Muscle of leg (tissue), 11 donors: ENCODE measurements around the gene JAZF1. TPM values are rescaled to one million over a fixed set of nuclear protein-coding genes. Genes with fewer than 3 reads are reported as not detected.
A peak's percentile ranks its signal among the peaks of the same experiment; 100 is the strongest.
"Not testable (repeated sequence)": the region's sequence is repeated elsewhere in the genome, so short reads cannot be mapped to it uniquely, and the experiment has no call there.

Experiments used
- DNase-seq: peaks from one replicate; pipeline ENCODE4 v3.0.0; 2013
- H3K27ac ChIP-seq: one replicate; pipeline ENCODE4 v1.5.1; 2013; ENCODE audit warnings: mild to moderate bottlenecking, low read length, control low read depth
- H3K27me3 ChIP-seq: one replicate; pipeline ENCODE4 v1.6.1; 2013; ENCODE audit warnings: low read length; ENCODE audit not compliant: control insufficient read depth, insufficient read depth
- H3K36me3 ChIP-seq: one replicate; pipeline ENCODE4 v1.6.1; 2013; ENCODE audit warnings: low read length; ENCODE audit not compliant: control insufficient read depth, insufficient read depth
- H3K4me1 ChIP-seq: one replicate; pipeline ENCODE4 v1.6.1; 2013; ENCODE audit warnings: low read length; ENCODE audit not compliant: control insufficient read depth, insufficient read depth
- H3K4me3 ChIP-seq: one replicate; pipeline ENCODE4 v1.5.1; 2013; ENCODE audit warnings: low read length, control low read depth
- H3K9me3 ChIP-seq: replicated peaks from 2 replicates; pipeline ENCODE4 v1.6.1; 2013; ENCODE audit warnings: low read depth, low read length; ENCODE audit not compliant: control insufficient read depth
- WGBS: methylation state at CpG from one replicate; pipeline ENCODE4 v1.1.5; 2013; ENCODE audit warnings: missing lambda C conversion rate; ENCODE audit not compliant: insufficient coverage; 5-methylcytosine and 5-hydroxymethylcytosine counted together
- polyA plus RNA-seq, 8 donors: library from polyadenylated mRNA; unstranded; fragments of 120-200 nt; gene quantifications; one replicate each; pipeline versions ENCODE4 v1.2.1 to v1.2.3, GENCODE V29; 2013; ENCODE audit warnings: inconsistent platforms in 1 of 8, low replicate concordance in 1 of 8; ENCODE audit not compliant: insufficient read length in 8 of 8, insufficient read depth in 1 of 8
- total RNA-seq: library from RNA; stranded (reverse); fragments of 120-200 nt; gene quantifications from one replicate; pipeline ENCODE4 v1.2.4, GENCODE V29; 2013

The JAZF1 gene
- total and polyA plus RNA-seq, 9 donors: 12.7 to 30.3 (median 28.1) TPM

DNA sequence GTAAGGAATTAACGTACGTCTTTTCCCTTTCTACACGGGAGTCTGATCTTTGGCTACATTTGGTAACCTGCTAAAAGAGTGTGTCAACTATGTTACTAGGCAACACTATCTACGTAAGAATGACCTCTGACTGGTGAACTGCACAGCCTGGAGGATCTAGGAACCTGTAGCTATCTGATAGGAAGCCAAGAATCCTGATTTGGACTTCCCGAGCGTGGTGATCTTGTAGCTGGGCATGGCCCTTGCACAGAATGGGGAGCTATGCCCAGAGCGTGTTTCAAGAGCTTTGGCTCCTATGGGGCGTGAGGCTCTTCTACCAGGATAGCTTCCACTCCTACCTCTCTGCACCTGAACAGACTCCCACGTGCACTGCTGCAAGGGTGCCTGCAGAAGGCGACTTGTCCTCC lies 283.2 kb downstream of the JAZF1 start:
- peaks cover 2% of the 10 kb centered on the region for H3K36me3 ChIP-seq
- peaks cover 3% of the 10 kb centered on the region for H3K4me1 ChIP-seq
- no peaks in the 10 kb centered on the region for H3K27me3 ChIP-seq
- H3K9me3 ChIP-seq: no peaks in the 10 kb centered on the region
- no peak overlapping the region for H3K4me3 ChIP-seq
- 88% methylated on average over 8 of the region's 10 CpGs for WGBS
- no peak overlapping the region for H3K27ac ChIP-seq
- no peak for DNase-seq

DNA sequence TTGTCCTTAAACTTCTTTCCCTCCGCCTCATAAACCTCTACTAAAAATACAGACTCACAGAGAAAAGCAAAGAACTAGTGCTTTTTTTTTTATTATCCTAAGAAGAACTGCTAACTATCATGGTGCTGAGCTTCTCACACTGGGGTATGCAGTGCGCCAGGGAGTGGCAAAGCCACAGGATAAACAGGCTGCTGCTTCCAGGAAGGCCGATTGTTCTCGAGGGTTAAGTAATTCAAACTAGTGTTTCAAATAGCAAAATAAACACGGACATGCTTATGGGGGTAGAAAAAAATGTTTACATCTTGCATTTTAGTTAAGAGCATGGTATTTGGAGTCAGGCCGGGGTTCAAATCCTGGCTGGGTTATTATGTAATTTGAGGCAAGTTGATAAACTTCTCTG lies 283.6 kb downstream of the JAZF1 start:
- 76% methylated on average over 2 of the region's 6 CpGs for WGBS
- Histone ChIP-seq H3K27me3 (no peaks in the 10 kb centered on the region), H3K4me1 (peaks cover 3% of the 10 kb centered on the region), H3K36me3 (peaks cover 2% of the 10 kb centered on the region), H3K4me3 (no peak overlapping the region), H3K9me3 (no peaks in the 10 kb centered on the region), H3K27ac (no peak overlapping the region)
- no peak for DNase-seq

GRCh38 chr7:27895551-27895950 lies 285.0 kb downstream of the JAZF1 start:
- H3K36me3 ChIP-seq: peaks cover 2% of the 10 kb centered on the region
- no peaks in the 10 kb centered on the region for H3K4me1 ChIP-seq
- no peak overlapping the region for H3K4me3 ChIP-seq
- no peak overlapping the region for H3K27ac ChIP-seq
- no peaks in the 10 kb centered on the region for H3K9me3 ChIP-seq
- DNase-seq: no peak
- H3K27me3 ChIP-seq: no peaks in the 10 kb centered on the region

- H3K9me3 ChIP-seq: no peaks in the 10 kb centered on the region
- no peaks in the 10 kb centered on the region for H3K27me3 ChIP-seq
- H3K27ac ChIP-seq: no peak overlapping the region
- no peak overlapping the region for H3K4me3 ChIP-seq
- H3K4me1 ChIP-seq: no peaks in the 10 kb centered on the region
- H3K36me3 ChIP-seq: peaks cover 2% of the 10 kb centered on the region
- no peak for DNase-seq
- 89% methylated on average over 1 of the region's 1 CpG for WGBS
Measured at GRCh38 chr7:27890205-27890849, 290.3 kb downstream of the JAZF1 start.

DNA sequence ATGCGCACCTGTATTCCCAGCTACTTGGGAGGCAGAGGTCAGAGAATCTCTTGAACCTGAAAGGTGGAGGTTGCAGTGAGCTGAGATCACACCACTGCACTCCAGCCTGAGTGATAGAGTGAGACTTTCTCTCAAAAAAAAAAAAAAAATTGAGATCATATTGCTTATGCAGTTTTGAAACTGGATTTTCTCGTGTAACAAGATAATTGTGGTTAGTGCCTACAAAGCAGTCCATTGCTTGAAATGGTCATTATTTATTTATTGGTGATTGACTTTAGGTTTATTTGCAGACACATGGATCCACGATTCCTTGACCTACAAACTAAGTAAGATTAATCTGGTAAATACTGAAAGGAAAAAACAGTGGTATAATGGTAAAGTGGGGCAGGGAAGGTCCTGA lies 290.8 kb downstream of the JAZF1 start:
- Histone ChIP-seq H3K27ac (no peak overlapping the region), H3K9me3 (no peaks in the 10 kb centered on the region)
- WGBS: no CpG with 5 or more reads among the region's 3 CpGs

GRCh38 chr7:27888736-27889135 lies 291.9 kb downstream of the JAZF1 start:
- no peaks in the 10 kb centered on the region for H3K36me3 ChIP-seq
- WGBS: no CpG with 5 or more reads among the region's 5 CpGs
- no peaks in the 10 kb centered on the region for H3K27me3 ChIP-seq
- H3K4me1 ChIP-seq: no peaks in the 10 kb centered on the region
- no peak overlapping the region for H3K4me3 ChIP-seq
- peak overlapping the region; percentile 45 for H3K27ac ChIP-seq
- peak; percentile 82 for DNase-seq
- no peaks in the 10 kb centered on the region for H3K9me3 ChIP-seq

More for the DNA sequence above, 290.8 kb downstream of the JAZF1 start:
- no peak for DNase-seq
- Histone ChIP-seq H3K36me3 (peaks cover 2% of the 10 kb centered on the region), H3K4me1 (no peaks in the 10 kb centered on the region), H3K4me3 (no peak overlapping the region), H3K27me3 (no peaks in the 10 kb centered on the region)

DNA sequence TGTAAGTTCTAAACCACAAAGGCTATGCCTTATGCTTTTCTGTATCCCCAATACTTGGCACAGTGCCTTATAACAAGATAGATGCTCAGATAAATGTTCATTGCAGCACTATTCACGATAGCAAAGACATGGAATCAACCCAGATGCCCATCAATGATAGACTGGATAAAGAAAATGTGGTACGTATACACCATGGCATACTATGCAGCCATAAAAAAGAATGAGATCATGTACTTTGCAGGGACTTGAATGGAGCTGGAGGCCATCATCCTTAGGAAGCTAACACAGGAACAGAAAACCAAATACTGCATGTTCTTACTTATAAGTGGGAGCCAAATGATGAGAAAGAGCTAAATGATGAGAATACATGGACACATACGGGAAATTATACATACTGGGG lies 293.9 kb downstream of the JAZF1 start:
- 100% methylated on average over 1 of the region's 3 CpGs for WGBS
- not testable (repeated sequence) for H3K27me3 ChIP-seq, DNase-seq, H3K9me3 ChIP-seq, H3K27ac ChIP-seq, H3K4me1 ChIP-seq, H3K36me3 ChIP-seq, H3K4me3 ChIP-seq

GRCh38 chr7:27885652-27886051 lies 294.9 kb downstream of the JAZF1 start:
- WGBS: no CpG with 5 or more reads among the region's 2 CpGs
- H3K4me1 ChIP-seq: no peaks in the 10 kb centered on the region
- DNase-seq: no peak
- no peaks in the 10 kb centered on the region for H3K36me3 ChIP-seq
- no peaks in the 10 kb centered on the region for H3K27me3 ChIP-seq
- no peak overlapping the region for H3K27ac ChIP-seq
- H3K4me3 ChIP-seq: no peak overlapping the region
- H3K9me3 ChIP-seq: no peaks in the 10 kb centered on the region

GRCh38 chr7:27883696-27884095 lies 296.9 kb downstream of the JAZF1 start:
- Histone ChIP-seq H3K4me1 (no peaks in the 10 kb centered on the region), H3K27ac (peak overlapping the region; percentile 1)
- DNase-seq: no peak

GRCh38 chr7:27876756-27877155 lies 303.8 kb downstream of the JAZF1 start:
- DNase-seq: no peak
- 90% methylated on average over 6 of the region's 8 CpGs for WGBS
- Histone ChIP-seq H3K27ac (no peak overlapping the region), H3K27me3 (no peaks in the 10 kb centered on the region), H3K4me3 (no peak overlapping the region), H3K9me3 (no peaks in the 10 kb centered on the region), H3K36me3 (no peaks in the 10 kb centered on the region), H3K4me1 (peaks cover 17% of the 10 kb centered on the region)

More at GRCh38 chr7:27883696-27884095, 296.9 kb downstream of the JAZF1 start:
- no CpG with 5 or more reads among the region's 4 CpGs for WGBS
- H3K9me3 ChIP-seq: no peaks in the 10 kb centered on the region
- no peaks in the 10 kb centered on the region for H3K27me3 ChIP-seq
- no peaks in the 10 kb centered on the region for H3K36me3 ChIP-seq
- H3K4me3 ChIP-seq: no peak overlapping the region

DNA sequence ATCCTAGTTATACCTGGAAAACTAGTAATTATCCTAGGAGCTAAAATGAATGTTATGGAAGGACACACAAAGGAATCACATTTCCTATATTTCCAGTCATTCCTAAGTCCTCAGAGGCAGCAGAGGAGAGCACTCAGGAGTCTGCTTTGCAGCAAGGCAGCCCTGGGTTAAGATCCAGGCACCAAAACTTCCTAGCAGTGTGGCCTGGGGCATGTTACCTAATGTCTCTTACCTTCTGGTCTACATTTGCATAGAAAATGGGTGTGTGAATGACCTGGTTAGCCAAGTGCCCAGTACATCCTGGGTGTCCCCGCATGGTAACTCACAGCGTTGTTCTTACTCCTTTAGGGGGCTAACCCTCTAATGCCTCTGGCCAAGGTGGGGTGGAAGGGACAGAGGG lies 304.8 kb downstream of the JAZF1 start:
- no peaks in the 10 kb centered on the region for H3K36me3 ChIP-seq
- H3K4me3 ChIP-seq: no peak overlapping the region
- no peak overlapping the region for H3K27ac ChIP-seq
- no peaks in the 10 kb centered on the region for H3K27me3 ChIP-seq
- H3K4me1 ChIP-seq: peaks cover 19% of the 10 kb centered on the region
- DNase-seq: no peak
- H3K9me3 ChIP-seq: no peaks in the 10 kb centered on the region
- WGBS: no CpG with 5 or more reads among the region's 2 CpGs
